GM12872 (cell line): ENCODE data around the gene ZDHHC14.

Experiments used
- TF ChIP-seq, protein P1 (sequence below): IDR thresholded peaks from 3 replicates; pipeline ENCODE4 v1.5.1; 2011; ENCODE audit warnings: low read depth, mild to moderate bottlenecking, low read length, moderate library complexity; ENCODE audit not compliant: insufficient read depth

ZDHHC14 gene

DNA sequence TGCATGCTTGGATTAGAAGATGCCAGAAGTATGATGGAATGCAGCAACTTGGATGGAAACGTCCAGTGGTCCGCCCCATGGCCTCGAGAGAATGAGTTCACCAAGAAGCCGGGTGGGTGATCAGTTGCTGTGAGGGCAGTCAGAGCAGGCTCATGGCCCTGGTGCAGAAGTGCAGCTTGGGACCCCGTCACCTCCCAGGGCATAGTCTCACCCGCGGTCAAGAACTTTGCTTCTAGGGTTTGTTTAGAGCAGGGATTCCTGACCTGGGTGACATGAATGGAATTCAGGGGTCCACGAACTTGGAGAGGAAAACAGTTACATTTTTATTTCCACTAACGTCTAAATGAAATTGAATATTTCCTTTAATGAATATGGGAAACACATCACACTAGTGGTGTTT is 225.5 kb downstream of the ZDHHC14 start:
- TF ChIP-seq, protein P1, sequence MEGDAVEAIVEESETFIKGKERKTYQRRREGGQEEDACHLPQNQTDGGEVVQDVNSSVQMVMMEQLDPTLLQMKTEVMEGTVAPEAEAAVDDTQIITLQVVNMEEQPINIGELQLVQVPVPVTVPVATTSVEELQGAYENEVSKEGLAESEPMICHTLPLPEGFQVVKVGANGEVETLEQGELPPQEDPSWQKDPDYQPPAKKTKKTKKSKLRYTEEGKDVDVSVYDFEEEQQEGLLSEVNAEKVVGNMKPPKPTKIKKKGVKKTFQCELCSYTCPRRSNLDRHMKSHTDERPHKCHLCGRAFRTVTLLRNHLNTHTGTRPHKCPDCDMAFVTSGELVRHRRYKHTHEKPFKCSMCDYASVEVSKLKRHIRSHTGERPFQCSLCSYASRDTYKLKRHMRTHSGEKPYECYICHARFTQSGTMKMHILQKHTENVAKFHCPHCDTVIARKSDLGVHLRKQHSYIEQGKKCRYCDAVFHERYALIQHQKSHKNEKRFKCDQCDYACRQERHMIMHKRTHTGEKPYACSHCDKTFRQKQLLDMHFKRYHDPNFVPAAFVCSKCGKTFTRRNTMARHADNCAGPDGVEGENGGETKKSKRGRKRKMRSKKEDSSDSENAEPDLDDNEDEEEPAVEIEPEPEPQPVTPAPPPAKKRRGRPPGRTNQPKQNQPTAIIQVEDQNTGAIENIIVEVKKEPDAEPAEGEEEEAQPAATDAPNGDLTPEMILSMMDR, result no peak

DNA sequence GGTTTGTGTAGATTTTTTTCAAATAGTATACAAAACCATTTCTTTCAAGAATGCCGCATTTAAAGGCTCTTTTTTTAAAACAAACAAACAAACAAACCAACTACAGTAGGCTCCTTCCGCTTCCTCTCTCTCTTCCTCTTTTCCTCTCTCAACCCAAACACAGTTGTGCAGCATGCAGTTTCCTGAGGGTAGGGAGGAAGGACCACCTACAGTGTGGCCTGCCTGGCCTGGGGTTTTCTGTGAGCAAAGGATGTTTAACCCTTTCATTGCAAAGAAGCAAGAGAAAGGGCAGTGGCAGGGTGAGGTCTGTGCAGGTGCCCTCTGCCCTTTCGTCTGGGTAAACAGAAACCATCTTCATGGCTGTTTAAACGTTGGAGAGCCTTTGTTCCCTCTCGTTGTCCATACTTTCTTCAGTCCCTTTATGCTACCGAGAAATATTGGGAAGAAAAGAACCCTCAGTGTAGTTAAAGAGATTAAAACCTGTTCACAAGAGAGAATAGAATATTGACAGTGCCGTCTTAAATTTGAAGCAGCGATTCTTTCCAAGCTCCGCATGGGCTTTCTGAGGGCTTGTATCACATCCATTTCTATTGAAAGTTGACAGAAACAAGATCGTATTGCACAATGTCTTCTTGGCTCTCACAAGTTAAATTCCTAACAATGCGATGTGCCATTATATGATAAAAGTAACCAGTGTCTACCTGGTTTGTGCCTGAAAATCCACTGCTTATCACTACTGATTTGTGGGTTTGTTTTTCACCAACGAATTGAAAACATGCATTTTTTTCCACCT is 226.5 kb downstream of the ZDHHC14 start:
- TF ChIP-seq, protein P1, result no peak

DNA sequence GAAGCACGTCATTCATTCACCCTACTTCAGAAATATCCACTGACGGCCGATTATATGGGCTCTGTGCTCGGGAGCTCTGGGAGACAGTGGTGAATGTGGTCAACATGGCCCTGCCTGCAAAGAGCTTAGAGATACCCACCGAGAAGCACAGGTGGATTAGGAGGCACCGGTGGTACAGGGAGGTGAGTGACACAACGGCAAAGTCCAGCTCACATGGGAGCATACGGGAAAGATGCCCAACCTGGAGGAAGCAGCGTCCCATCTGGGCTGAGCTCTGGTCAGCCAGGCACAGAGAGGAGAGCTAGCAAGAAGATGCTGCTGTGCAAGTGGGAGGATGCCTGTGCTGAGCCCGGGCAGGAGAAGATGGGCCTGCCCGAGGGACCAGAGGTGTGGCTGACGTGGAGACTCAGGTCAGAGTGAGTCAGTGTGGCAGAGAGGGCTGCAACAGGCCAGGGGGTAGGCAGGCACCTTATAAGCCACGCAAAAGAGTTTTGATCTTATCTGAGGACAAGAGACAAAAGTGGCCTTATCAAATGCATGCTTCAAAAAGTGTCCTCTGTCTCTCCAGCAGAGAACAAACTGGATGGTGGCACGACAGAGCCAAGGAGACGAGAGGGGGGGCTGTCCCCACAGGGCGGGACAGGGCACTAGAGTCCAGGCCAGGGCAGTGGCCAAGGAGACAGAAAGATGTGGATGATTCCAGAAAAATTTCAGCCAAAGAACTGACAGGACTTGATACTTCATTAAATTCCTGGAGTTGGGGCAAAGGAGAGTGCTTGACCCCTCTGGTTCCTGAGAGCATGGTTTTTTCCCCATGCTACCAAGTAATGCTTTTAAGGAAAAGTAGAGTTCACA is 227.5 kb downstream of the ZDHHC14 start:
- TF ChIP-seq, protein P1, result no peak

DNA sequence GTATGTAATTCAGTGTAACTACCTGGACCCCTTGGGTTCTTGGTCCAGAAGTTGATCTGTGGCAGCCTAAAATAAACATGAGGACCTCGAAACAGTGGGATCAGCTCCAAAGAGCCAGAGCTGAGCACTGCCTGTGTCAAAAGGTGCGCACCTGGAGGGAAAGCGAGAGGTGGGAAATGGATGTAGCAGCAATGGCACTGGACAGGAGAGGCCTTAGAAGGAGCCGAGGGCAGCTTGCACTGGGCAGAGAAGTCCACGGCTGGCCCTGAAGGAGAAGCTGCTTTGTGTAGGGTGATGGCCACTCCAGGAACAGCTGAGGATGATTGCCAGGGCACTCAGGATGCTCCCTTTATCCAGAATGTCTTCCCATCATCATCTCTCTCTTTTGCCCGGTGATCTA is 228.1 kb downstream of the ZDHHC14 start:
- TF ChIP-seq, protein P1, result no peak

DNA sequence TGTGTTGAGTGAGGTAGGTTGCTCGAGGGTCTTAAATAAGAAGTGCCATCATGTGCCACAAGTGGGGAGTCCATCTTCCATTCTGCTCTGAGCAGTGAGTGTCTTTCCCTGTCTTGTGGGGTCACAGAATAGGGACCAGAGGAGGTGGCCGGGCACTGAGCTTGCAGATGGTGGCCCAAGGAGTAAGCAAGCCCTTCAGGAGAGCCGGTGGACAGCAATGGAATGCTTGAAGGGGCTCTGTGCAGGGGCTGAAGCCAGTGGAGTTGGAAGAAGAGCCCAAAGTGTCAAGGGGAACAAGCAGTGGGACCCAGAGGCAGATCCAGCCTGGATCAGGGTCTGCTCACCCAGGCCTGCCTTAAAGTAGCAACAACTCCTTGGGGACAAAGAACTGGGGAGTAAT is 228.6 kb downstream of the ZDHHC14 start:
- TF ChIP-seq, protein P1, result no peak

DNA sequence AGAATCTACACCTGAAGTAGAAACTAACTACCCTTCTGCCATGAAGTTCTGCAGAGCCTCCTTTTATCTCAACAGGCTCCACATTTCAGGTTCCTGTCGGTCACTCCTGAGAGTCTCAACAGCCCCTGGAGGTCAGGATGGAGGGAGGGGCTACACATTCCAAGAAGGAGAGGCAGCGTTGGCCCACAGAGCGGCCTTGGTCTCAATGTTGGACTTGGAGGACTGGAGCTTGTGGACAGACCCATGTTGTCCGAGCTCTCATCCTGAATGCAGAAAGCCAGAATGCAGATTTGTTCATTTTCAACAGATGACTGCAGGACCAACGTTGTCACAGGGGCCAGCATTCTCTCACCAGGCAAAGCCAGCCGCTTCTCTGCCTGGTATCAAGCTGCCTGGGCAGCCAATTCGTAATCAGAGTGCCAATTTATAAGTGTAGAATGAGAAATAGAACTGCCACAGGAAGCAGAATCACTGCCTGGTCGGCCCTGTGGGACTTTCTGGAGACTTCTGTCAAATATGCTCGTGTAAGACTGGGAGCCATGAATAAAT is 229.5 kb downstream of the ZDHHC14 start:
- TF ChIP-seq, protein P1, result no peak

DNA sequence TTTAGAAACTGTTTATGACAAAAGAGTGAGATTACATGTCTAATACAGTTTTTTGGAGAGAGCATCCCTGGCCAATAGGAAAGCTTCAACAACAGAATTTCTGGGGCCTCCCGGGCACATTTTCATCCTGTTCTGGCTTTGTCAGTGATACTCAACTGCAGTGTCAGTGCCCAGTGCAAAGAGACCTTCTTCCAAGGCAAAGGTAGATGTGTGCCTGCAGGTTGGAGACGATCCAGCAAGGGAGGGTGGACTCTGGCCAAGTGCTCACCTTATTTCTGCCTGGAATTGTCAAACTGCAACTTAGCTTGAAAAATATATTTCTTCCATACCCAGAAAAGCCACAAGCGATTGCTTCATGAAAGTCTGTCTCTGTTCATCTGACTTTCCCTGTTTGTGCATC is 230.4 kb downstream of the ZDHHC14 start:
- TF ChIP-seq, protein P1, result no peak
